Measurements from ENCODE around the gene METTL9. TPM values are rescaled to one million over a fixed set of nuclear protein-coding genes. Genes with fewer than 3 reads are reported as not detected.
"Not testable (repeated sequence)": the region's sequence is repeated elsewhere in the genome, so short reads cannot be mapped to it uniquely, and the experiment has no call there.

Gene METTL9
- total and polyA plus RNA-seq, 2 of the 4 experiments (the other 2 are of a cell fraction), result 54.8 to 95.5 TPM

- H4K91ac ChIP-seq (ENCODE audit: insufficient read depth, low read depth, low read length); POLR2A ChIA-PET (ENCODE audit: unreplicated experiment); H3K18ac ChIP-seq (ENCODE audit: low read depth, low read length); DNase-seq; H2BK20ac ChIP-seq (ENCODE audit: low read depth, low read length); H4K8ac ChIP-seq (ENCODE audit: low read depth in 2 of 2, low read length in 2 of 2); BruUV-seq (replicated peaks); H3K23ac ChIP-seq (ENCODE audit: low read depth, low read length); H4K5ac ChIP-seq (ENCODE audit: low read depth, low read length); H2AK5ac ChIP-seq (ENCODE audit: low read depth, low read length); H3K9me1 ChIP-seq (ENCODE audit: insufficient read depth, low read length); H3K4ac ChIP-seq (ENCODE audit: low read depth, low read length); H4K20me1 ChIP-seq (ENCODE audit: insufficient read depth, low read length); ATAC-seq (ENCODE audit: low read depth); H3K27ac ChIP-seq (ENCODE audit: insufficient read depth, low read length); H3K56ac ChIP-seq (ENCODE audit: extremely low read depth, insufficient read depth, low read length); H3K4me2 ChIP-seq (ENCODE audit: low read depth, low read length); H2AFZ ChIP-seq (replicated peaks; ENCODE audit: low read length, poor library complexity); H3K4me3 ChIP-seq (ENCODE audit: insufficient read depth, low read depth, low read length); H3K79me1 ChIP-seq (ENCODE audit: low read depth in 1 of 2, low read length in 2 of 2); H3K14ac ChIP-seq (replicated peaks; ENCODE audit: low read depth, low read length); H2BK15ac ChIP-seq (ENCODE audit: low read depth, low read length); H3K9me3 ChIP-seq (ENCODE audit: control insufficient read depth, insufficient read depth, low read length); H2AK9ac ChIP-seq (replicated peaks; ENCODE audit: low read depth, low read length, poor library complexity); H3K36me3 ChIP-seq (ENCODE audit: control insufficient read depth, insufficient read depth, low read length); H2BK120ac ChIP-seq (ENCODE audit: low read depth, low read length); H2BK5ac ChIP-seq (ENCODE audit: low read depth, low read length, poor library complexity, severe bottlenecking); CTCF ChIA-PET; H3K9ac ChIP-seq (ENCODE audit: low read depth, low read length); H3K4me1 ChIP-seq (ENCODE audit: control insufficient read depth, insufficient read depth, low read length); dilution Hi-C loops (cut with HindIII; ENCODE audit: low sequenced_read_pairs, unreplicated experiment): not testable (repeated sequence)
- 82% methylated on average over 2 of the region's 6 CpGs; no CpG with 5 or more reads in 1 of the 2 experiments for WGBS, 2 experiments (ENCODE audit: extremely low coverage in 2 of 2, insufficient read length in 1 of 2)
- in situ Hi-C loops (cut with MboI; ENCODE audit: low sequenced_read_pairs) (loop anchor here (5.0 to 10.0 kb wide), 2 partner anchors 125 to 1117 kb away; no protein-coding TSS in a partner anchor), intact Hi-C loops (cut with micrococcal nuclease) (loop anchor here (5.0 kb wide), 1 partner anchor 222 kb away; no protein-coding TSS in a partner anchor)
- H3K27me3 ChIP-seq (ENCODE audit: control insufficient read depth, insufficient read depth, low read length), result peaks cover 12% of the 10 kb centered on the region
These were observed 19.2 kb upstream of the METTL9 start for GRCh38 chr16:21580131-21580530.
